Measurements from ENCODE around the gene DPYSL4.

Gene DPYSL4

DNA sequence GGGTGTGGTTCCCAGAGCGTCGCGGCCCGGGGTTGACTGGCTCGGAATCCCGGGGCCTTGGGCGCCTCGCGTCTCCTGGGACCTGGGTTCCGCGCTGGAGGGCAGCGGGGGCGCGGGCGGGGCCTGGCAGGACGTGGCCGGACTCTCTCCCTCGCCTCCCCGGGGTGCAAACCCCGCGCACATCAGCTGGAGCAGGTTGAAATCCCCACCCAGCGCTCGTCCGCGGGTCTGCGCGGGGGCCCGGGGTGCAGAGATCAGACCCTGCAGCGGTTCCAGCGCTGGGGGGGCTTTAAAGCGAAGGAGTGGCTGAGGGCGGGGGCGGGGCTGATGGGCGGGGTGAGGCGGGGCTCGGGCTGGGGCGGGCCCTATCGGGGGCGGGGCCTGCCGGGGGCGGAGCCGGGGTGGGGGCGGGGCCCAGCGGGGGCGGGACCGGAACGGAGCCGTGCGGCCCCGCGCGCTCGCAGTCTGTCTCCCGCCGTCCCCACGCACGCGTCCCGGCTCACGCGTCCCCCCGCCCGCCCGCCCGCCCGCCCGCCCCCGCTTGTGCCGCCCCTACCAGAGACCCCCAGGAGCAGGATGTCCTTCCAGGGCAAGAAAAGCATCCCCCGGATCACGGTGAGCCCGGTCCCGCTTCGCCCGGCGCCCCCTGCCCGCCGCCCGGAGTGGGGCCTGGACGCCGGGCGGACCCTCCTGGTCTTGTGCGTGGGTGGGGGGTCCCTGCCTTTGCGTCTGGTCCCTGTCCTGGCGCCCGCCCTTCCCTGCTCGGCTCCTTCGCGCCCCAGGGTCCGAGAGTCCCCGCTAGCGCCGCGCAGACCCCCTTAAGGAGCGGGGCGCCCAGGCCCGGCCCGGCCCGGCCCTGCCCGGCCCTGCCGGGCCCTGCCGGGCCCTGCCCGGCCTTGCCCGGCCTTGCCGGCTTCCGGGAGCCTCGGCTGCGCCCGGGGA lies at the start of gene DPYSL4:
TSS of gene DPYSL4 (plus strand) at position 461 of the 942 bp plus-strand sequence. CDS start at position 577, 116 bp downstream.
- no peak for DNase-seq (ENCODE audit: low spot score)

DNA sequence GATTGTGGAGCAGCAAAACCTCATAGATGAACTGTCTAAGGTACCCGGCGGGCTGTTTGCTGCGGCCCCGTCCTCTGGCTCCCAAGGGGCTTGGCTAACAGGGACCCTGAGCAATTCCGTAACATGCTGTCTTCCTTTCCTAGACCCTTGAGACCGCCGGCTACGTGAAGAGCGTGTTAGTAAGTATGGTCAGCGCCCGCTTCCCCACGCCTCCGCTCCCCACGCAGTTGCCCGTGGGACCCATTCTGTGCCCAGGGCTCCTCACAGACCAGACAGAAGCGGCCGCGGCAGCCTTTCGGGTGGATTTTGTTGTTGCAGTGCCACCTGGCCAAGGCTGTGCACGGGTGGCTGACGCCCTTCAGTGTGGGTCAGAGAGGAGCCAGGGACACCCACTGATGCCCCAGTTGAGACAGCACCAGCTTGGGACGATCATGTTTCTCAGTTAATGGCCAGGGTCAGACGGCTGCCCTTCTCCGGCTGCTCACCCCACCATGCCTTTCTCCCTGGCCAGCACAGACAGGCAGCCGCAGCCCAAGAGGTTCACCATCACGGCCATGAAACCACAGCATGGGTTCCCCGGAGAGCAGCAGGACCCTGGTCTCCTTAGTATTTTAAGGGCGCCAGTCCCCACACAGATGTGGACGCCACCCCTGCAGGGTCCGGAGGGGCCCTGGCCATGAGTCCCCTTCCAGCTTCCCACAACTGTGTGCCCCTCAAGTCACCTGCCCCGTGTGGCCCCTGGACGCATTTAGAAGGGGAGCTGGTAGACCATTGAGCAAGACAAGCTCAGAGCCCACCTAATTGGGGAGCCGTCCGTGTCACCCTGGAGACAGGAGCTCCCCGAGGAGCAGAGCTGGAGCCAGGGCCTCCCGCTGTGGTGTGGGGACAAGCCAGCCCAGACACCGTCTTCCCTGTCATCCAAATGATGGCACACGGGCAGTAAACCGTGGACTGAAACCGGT lies 49.4 kb upstream of the DPYSL4 start:
- DNase-seq (ENCODE audit: low spot score): no peak

GRCh38 chr10:132138133-132138532 lies 48.6 kb upstream of the DPYSL4 start:
- DNase-seq (ENCODE audit: low spot score): no peak

GRCh38 chr10:132138596-132138995 lies 48.2 kb upstream of the DPYSL4 start:
- no peak for DNase-seq (ENCODE audit: low spot score)

- no peak for DNase-seq (ENCODE audit: low spot score)
Observed at GRCh38 chr10:132139526-132139925, 47.2 kb upstream of the DPYSL4 start.

DNA sequence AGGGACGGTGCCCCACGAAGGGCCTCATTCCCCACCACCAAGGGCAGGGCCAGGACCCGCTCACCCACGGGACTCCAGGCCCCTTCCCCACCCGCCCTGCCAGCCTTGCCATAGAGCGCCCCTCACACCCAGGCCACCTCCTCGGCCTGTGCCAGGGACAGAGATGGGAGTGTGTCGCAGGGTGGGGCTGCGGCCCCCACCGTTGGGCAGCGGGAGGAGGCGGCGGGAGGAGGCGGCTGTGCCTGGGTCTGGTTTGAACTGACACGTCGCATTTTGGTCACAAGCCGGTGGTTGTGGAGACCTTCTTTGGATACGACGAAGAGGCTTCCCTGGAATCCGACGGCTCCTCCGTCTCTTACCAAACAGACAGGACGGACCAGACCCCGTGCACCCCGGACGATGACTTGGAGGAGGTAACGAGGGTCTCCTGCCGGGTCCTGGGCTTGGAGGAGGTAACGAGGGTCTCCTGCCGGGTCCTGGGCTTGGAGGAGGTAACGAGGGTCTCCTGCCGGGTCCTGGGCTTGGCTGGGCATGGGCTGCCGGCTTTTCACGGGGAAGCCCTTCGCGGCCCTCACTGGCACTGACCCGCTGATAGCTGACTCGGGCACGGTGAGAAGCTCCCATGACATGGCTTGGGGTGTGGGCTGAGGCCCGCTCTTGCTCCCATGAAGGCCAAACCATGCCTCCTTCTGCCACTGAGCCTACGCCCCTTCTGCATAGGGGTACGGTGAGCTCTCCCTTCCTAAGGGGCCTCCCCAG lies 46.4 kb upstream of the DPYSL4 start:
- DNase-seq (ENCODE audit: low spot score): no peak

DNA sequence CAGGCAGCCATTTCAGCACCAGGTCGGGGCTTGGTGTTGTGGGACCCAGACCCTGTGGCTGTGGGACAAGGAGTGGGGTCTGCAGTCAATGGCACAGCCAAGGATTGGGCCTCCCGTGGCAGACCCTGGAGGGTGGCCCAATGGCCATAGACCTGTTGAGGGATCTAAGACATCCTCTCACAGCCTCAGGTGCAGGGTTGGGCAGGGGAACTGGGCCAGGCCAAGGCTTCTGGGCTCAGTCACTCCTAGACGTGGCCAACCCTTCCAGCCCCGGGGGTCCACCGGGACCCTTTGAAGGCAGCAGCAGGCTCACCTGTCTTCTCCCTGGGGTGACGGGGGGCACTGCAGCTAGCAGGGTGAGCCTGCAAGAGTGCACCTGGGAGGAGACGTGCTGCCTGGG lies 45.7 kb upstream of the DPYSL4 start:
- no peak for DNase-seq (ENCODE audit: low spot score)

- no peak for DNase-seq (ENCODE audit: low spot score)
Observed at GRCh38 chr10:132141526-132142395, 45.0 kb upstream of the DPYSL4 start.

GRCh38 chr10:132142396-132143161 lies 44.2 kb upstream of the DPYSL4 start:
- peak; percentile 68 for DNase-seq (ENCODE audit: low spot score)

DNA sequence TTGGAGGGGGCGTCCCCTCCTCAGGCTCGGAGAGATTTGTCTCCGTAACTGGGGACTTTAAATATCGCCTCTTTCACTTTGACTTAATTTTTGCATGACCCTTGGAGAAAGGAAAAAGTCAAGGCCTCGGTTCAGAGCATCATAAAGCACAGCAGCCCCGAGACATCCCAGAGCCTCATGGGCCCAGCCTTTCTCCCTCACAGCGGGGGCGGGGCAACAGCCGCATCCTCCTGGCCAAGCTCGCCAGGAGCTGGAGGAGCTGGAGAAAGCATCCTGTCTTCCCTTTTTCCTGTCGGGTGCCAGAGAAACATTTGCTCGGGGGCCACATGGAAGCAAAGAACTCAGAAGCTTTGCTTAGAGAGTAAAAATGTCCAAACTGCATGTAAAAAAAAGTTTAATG lies 43.6 kb upstream of the DPYSL4 start:
- no peak for DNase-seq (ENCODE audit: low spot score)

GRCh38 chr10:132144086-132144485 lies 42.7 kb upstream of the DPYSL4 start:
- no peak for DNase-seq (ENCODE audit: low spot score)

- DNase-seq (ENCODE audit: low spot score): no peak
Observed at GRCh38 chr10:132145002-132145401, 41.7 kb upstream of the DPYSL4 start.

- no peak for DNase-seq (ENCODE audit: low spot score)
Observed at GRCh38 chr10:132145521-132146185, 41.1 kb upstream of the DPYSL4 start.

- DNase-seq (ENCODE audit: low spot score): no peak
Observed at GRCh38 chr10:132146271-132146671, 40.5 kb upstream of the DPYSL4 start.

- DNase-seq (ENCODE audit: low spot score): no peak
Observed at GRCh38 chr10:132146941-132147915, 39.5 kb upstream of the DPYSL4 start.

- DNase-seq (ENCODE audit: low spot score): no peak
Observed at GRCh38 chr10:132148261-132149251, 38.2 kb upstream of the DPYSL4 start.

DNA sequence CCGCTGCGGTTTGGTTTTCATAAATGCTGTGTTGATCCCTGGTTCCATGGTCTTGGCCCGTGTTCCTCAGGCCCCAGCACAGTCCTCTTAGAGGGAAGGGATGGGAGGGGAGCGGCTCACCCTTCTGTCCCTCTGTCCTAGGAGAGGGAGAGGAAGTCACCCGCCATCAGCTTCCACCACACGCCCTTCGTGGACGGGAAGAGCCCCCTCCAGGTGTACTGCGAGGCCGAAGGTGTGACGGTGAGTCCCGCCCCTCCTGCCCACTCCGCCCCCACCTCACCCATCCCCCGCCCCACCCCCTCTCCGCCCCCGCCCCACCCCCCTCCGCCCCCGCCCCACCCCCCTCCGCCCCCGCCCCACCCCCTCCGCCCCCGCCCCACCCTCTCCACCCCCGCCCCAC lies 37.5 kb upstream of the DPYSL4 start:
- no peak for DNase-seq (ENCODE audit: low spot score)
